Astrocyte of the spinal cord (primary cell): ENCODE data around the gene FBLN2.

Experiments used
- DNase-seq: peaks from one replicate; pipeline ENCODE4 v3.0.0; 2011; ENCODE audit warnings: low read depth, low spot score
- H3K4me3 ChIP-seq: 2 replicates; pipeline ENCODE4 v1.5.1; 2011; ENCODE audit warnings: low read depth, mild to moderate bottlenecking, low read length, moderate library complexity
- in situ Hi-C: cut with HindIII; loops from 2 replicates; pipeline ENCODE4 v1.10.0; 2017; ENCODE audit warnings: low sequenced_read_pairs
- TF ChIP-seq, protein P1 (sequence below): IDR thresholded peaks from 2 replicates; pipeline ENCODE4 v1.5.1; 2012; ENCODE audit warnings: low read depth, mild to moderate bottlenecking, low read length, inconsistent platforms

The FBLN2 gene

GRCh38 chr3:13648060-13649001, 99.4 kb downstream of the FBLN2 start:
- peak; percentile 82 for DNase-seq
- no peak overlapping the region for H3K4me3 ChIP-seq
- TF ChIP-seq, protein P1, sequence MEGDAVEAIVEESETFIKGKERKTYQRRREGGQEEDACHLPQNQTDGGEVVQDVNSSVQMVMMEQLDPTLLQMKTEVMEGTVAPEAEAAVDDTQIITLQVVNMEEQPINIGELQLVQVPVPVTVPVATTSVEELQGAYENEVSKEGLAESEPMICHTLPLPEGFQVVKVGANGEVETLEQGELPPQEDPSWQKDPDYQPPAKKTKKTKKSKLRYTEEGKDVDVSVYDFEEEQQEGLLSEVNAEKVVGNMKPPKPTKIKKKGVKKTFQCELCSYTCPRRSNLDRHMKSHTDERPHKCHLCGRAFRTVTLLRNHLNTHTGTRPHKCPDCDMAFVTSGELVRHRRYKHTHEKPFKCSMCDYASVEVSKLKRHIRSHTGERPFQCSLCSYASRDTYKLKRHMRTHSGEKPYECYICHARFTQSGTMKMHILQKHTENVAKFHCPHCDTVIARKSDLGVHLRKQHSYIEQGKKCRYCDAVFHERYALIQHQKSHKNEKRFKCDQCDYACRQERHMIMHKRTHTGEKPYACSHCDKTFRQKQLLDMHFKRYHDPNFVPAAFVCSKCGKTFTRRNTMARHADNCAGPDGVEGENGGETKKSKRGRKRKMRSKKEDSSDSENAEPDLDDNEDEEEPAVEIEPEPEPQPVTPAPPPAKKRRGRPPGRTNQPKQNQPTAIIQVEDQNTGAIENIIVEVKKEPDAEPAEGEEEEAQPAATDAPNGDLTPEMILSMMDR = peak; percentile 100
- in situ Hi-C loops = no loop called here

DNA sequence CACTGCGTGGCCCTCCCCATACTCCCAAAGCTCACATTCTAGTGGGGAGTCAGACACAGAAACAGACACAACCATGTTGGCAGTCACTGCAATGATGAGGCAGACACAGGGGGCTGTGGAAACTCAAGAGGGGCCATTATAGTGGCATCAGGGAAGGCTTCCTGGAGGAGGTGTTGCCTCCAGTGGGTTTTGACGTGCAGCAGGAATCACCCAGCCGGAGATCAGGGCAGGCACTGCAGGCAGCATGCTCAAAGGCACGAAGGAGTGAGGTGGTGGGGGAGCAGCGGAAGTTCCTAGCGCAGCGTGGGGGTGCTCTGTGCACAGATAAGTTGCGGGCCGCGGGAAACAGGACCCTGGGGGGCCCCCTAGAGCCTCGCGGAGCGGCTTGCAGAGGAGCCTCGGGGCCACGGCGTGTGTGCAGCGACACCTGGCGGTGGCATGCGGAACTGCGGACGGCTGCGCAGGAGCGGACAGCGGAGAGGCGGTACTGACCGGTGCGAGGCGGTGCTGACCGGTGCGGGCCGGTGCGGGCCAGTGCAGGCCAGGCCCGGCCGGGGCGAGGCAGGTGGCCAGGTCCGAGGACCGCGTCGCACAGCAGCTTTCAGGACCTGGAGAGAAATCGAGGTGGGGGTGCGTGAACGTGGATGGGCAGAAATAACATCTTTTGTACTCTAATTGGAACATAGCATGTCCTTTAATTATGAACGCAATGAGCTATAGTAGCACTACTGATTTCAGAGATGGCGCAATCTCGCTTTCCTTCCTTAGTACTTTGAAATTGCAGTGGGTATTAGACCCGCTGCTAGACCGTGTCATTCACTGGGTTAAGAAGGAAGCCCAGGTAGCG, 101.5 kb downstream of the FBLN2 start:
- TF ChIP-seq, protein P1 = peak; percentile 99
- H3K4me3 ChIP-seq = no peak overlapping the region
- DNase-seq = peak; percentile 62
- in situ Hi-C loops = no loop called here

DNA sequence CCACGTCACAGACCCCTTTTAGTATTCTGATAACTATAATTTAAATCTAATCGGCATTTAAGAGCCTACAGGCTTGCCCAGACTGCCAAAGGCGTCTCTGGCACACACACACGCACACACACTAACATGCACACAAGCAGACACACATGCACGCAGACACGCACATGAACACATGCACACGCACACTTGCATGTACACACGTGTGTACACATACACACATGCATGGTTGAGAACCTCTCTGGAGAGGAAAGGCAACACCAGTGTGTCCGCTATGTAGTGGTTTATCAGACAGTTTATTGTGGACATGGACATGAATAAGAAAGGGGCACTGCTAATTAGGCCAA, 102.1 kb downstream of the FBLN2 start:
- in situ Hi-C loops = no loop called here
- TF ChIP-seq, protein P1 = no peak
- no peak overlapping the region for H3K4me3 ChIP-seq
- DNase-seq = no peak

DNA sequence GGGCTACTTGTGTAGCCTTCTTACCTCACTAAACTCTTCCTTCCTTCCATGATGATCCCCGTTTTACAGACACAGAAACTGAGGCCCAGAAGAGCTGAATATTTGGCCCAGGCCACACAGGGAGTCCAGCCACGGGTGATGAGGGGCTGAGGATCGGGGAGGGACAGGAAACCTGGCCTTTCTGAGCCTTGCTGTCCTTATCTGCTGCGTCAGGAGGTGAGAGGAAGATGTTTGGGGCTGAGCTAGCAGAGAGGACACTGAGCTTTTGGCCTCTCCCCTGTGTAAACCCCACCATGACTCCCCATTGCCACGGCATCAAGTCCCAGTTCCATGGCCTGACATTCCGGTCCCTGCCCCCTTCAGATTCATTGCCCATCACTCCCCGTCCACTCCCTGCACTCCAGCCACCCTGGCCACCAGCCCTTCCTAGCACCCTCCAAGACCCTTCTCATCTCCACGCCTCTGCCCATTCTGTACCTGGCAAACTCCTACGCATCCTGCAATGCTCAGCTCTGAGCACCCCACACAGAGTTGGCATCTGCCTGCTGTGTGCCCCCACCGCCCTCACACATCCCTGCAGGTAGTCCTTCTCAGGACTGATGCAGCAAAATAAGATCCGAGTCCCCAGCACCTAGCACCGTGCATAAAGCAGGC, 103.0 kb downstream of the FBLN2 start:
- H3K4me3 ChIP-seq = no peak overlapping the region
- in situ Hi-C loops = no loop called here
- TF ChIP-seq, protein P1 = no peak
- DNase-seq = no peak

DNA sequence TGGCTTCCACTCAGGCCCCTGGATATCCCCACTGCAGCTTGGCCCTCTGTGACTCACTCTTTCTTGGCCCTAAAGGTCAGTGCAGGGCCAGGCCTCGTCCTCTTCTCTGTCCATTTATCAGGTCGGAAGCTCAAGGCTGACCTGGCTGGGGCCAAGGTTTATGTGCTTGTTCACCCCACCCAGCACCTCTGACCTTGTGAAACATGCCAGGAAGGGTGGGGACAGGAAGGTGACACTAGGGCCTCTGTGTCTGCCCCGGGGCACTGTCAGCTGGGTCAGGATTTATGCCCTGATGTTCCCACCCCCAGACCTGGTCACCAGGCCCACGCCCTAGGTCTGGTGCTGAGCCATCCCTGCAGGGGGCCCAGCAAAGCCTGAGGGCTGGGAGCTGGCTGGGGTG, 103.8 kb downstream of the FBLN2 start:
- H3K4me3 ChIP-seq = no peak overlapping the region
- no peak for DNase-seq
- in situ Hi-C loops = no loop called here
- TF ChIP-seq, protein P1 = no peak

- TF ChIP-seq, protein P1 = no peak
- in situ Hi-C loops = no loop called here
- no peak overlapping the region for H3K4me3 ChIP-seq
- DNase-seq = no peak
Observed at GRCh38 chr3:13653631-13654279, 104.8 kb downstream of the FBLN2 start.
